ENCODE results near the gene ACTL7B.

ACTL7B gene

DNA sequence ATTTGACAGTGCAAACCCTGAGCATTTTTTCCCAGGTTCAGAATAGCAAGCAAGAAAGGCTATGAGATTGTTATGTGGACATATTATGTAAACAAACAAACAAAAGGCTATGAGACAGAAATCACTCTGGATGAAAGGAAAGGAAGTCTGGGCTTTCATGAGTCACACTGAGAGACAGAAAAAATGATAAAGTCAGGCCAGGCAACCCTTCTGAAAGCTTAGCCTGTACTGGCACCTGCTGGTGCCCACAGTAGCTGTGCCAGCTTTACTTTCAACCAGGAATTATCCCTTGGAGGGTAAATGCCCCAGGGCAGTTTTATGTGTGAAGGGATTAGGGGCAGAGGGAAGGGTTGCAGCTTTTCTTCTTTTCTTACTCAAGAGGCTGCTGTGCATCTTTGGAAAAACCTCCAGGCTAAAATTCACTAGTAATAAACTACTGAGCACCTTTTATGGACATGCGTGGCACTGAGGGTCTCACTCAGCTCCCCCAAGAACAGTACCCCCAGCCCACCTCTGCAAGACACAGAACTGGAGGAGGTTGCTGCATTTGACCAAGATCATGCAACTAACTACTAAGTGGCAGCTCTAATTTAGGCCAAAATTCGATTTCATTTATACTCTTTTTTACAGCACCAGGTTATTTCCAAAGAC is 41.7 kb downstream of the ACTL7B start:
- in situ Hi-C loops (cut with MboI; ENCODE audit: low pct_unique_long_range_greater_than_20kb, low sequenced_read_pairs), result no loop called here
- DNase-seq, result peak; percentile 15

DNA sequence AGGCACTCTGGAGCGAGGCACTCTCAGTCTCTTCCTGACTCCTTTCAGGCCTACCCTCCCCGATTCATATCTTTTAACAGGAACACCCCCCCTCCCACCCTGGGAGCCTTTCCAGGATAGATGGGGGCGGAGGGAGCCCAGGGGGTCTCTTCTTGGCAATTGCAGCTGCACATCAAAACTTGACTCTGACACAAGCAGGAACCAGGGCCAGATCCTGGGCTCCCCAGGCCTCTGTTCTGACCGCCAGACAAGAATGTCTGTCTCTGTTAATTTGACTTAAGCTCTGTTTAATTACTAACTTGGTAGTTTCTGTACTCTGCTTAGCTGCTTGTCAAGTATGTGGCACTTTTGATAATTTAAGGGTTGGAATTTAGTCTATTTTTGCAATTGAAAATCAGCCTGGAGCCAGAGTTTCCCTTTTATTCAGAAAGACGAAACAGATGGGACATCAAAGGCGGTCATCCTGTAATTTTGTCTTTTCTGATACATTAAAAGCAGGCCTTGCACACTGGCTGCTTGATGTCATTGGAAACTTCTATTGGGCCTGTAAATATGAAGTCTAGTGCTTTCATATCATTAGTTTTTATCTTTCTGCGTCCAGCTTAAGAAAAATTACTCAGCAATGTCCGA is 43.3 kb downstream of the ACTL7B start:
- in situ Hi-C loops (cut with MboI; ENCODE audit: low pct_unique_long_range_greater_than_20kb, low sequenced_read_pairs), result no loop called here

DNA sequence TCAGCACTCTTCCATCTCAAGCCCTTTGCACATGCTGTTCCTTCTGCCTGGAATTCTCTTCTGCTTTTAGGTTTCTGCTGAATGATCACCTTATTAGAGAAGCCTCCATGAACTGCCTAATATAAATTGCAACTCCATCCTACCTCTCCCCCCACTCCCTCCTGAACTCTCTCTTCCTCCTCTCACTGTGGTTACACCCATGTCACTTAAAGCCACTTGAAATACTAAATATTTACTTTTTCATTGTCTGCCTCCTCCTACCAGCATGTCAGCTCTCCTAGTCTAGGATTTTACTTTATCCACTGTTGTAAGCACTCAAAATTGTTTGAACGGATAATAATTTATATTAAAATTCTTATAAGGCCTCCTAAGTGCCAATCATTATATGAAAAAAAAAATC is 43.8 kb downstream of the ACTL7B start:
- in situ Hi-C loops (cut with MboI; ENCODE audit: low pct_unique_long_range_greater_than_20kb, low sequenced_read_pairs), result no loop called here
- no peak for DNase-seq

More for the DNA sequence above, 43.3 kb downstream of the ACTL7B start:
- DNase-seq, result no peak

DNA sequence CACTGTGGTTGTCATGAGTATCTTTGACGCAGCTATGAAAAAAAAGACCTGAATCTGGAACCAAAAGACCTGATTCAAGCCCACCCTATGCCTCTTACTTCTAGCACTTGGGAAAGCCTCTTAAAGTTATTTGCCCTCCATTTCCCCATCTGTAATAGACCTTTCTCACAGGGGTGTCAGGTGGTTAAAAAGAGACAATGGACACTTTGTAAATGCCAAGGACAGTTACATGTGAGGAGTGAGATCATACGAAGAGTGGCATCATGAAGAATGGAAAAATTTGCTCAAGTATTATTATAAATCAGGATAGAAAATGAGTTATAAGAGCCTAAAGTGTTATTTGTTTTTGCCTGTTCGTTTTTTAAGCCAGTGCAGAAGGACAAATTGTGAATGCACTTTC is 46.5 kb downstream of the ACTL7B start:
- in situ Hi-C loops (cut with MboI; ENCODE audit: low pct_unique_long_range_greater_than_20kb, low sequenced_read_pairs), result no loop called here
- no peak for DNase-seq
